ENCODE measurements around the gene GEN1. TPM values are rescaled to one million over a fixed set of nuclear protein-coding genes. Genes with fewer than 3 reads are reported as not detected.

The GEN1 gene
- total RNA-seq, 1 donor from 2014 or later, result 19.6 TPM

- H3K27ac Mint-ChIP-seq, result peak overlapping the region; percentile 21
- peaks cover 27% of the 10 kb centered on the region for H3K4me1 Mint-ChIP-seq
- no peak for DNase-seq (ENCODE audit: low spot score in 2 of 2, unreplicated experiment in 2 of 2)
- H3K36me3 Mint-ChIP-seq, result no peaks in the 10 kb centered on the region
- TF ChIP-seq, protein P1, sequence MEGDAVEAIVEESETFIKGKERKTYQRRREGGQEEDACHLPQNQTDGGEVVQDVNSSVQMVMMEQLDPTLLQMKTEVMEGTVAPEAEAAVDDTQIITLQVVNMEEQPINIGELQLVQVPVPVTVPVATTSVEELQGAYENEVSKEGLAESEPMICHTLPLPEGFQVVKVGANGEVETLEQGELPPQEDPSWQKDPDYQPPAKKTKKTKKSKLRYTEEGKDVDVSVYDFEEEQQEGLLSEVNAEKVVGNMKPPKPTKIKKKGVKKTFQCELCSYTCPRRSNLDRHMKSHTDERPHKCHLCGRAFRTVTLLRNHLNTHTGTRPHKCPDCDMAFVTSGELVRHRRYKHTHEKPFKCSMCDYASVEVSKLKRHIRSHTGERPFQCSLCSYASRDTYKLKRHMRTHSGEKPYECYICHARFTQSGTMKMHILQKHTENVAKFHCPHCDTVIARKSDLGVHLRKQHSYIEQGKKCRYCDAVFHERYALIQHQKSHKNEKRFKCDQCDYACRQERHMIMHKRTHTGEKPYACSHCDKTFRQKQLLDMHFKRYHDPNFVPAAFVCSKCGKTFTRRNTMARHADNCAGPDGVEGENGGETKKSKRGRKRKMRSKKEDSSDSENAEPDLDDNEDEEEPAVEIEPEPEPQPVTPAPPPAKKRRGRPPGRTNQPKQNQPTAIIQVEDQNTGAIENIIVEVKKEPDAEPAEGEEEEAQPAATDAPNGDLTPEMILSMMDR (IDR thresholded peaks at IDR 0.05; ENCODE audit: unreplicated experiment), result no peak
- no peak overlapping the region for H3K4me3 Mint-ChIP-seq
- no peaks in the 10 kb centered on the region for H3K9me3 Mint-ChIP-seq
- H3K27me3 Mint-ChIP-seq (ENCODE audit: low read depth), result peaks cover 11% of the 10 kb centered on the region
Measured at GRCh38 chr2:17791121-17791816, 37.3 kb downstream of the GEN1 start.

DNA sequence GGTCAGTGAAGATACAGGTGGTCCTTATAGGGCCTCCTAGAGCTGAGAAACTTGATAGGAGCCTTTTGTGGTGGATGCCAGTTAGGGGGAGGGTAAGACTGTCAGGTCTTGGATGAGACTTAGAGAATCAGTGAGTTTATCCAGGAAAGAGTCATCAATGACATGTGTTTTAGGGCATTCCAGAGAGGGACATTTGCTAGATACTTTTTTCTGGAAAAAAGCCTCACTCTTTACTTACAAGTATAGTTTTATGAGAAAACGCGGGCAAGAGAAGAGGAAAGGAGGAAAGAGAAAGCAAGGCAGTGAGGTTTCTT, 37.8 kb downstream of the GEN1 start:
- Mint-ChIP-seq H3K4me3 (no peak overlapping the region), H3K27ac (no peak overlapping the region), H3K4me1 (peaks cover 27% of the 10 kb centered on the region), H3K9me3 (no peaks in the 10 kb centered on the region), H3K36me3 (no peaks in the 10 kb centered on the region), H3K27me3 (ENCODE audit: low read depth) (peaks cover 13% of the 10 kb centered on the region)
- TF ChIP-seq, protein P1 (IDR thresholded peaks at IDR 0.05; ENCODE audit: unreplicated experiment), result no peak
- DNase-seq (ENCODE audit: low spot score in 2 of 2, unreplicated experiment in 2 of 2), result no peak

DNA sequence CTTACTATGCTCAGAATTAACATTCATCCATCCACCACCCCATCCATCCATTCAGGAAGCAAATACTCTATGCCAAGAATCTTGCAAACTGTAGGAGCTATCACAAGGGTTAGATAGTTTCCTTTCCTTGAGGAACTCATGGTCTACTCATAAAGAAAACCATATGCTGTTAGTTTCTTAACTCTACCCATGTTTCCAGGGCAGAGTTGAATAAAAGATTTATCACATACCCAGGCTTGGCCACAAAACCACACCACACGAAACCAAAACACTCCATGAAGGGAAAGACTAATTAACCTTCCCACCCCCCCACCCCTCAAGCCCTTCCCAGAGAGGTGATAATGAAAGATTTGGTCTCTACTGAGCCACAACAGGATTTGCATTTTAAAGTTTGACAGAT, 38.6 kb downstream of the GEN1 start:
- Mint-ChIP-seq H3K4me1 (peaks cover 27% of the 10 kb centered on the region), H3K36me3 (no peaks in the 10 kb centered on the region), H3K4me3 (no peak overlapping the region), H3K27ac (no peak overlapping the region), H3K27me3 (ENCODE audit: low read depth) (peaks cover 13% of the 10 kb centered on the region), H3K9me3 (no peaks in the 10 kb centered on the region)
- no peak for DNase-seq (ENCODE audit: low spot score in 2 of 2, unreplicated experiment in 2 of 2)
- TF ChIP-seq, protein P1 (IDR thresholded peaks at IDR 0.05; ENCODE audit: unreplicated experiment), result no peak

GRCh38 chr2:17793296-17793695, 39.4 kb downstream of the GEN1 start:
- Mint-ChIP-seq H3K9me3 (no peaks in the 10 kb centered on the region), H3K4me1 (peaks cover 22% of the 10 kb centered on the region), H3K36me3 (no peaks in the 10 kb centered on the region), H3K27ac (no peak overlapping the region), H3K27me3 (ENCODE audit: low read depth) (peaks cover 15% of the 10 kb centered on the region), H3K4me3 (no peak overlapping the region)
- TF ChIP-seq, protein P1 (IDR thresholded peaks at IDR 0.05; ENCODE audit: unreplicated experiment), result no peak
- DNase-seq (ENCODE audit: low spot score in 2 of 2, unreplicated experiment in 2 of 2), result no peak

GRCh38 chr2:17793803-17794354, 39.9 kb downstream of the GEN1 start:
- Mint-ChIP-seq H3K9me3 (no peaks in the 10 kb centered on the region), H3K27ac (no peak overlapping the region), H3K36me3 (no peaks in the 10 kb centered on the region), H3K27me3 (ENCODE audit: low read depth) (peaks cover 20% of the 10 kb centered on the region), H3K4me1 (peaks cover 18% of the 10 kb centered on the region), H3K4me3 (no peak overlapping the region)
- TF ChIP-seq, protein P1 (IDR thresholded peaks at IDR 0.05; ENCODE audit: unreplicated experiment), result no peak
- DNase-seq (ENCODE audit: low spot score in 2 of 2, unreplicated experiment in 2 of 2), result no peak

Measured in mesothelial cell of epicardium (in vitro differentiated cells).